Body of pancreas (tissue), 4 donors: ENCODE data around the gene CDC42SE2. TPM values are rescaled to one million over a fixed set of nuclear protein-coding genes. Genes with fewer than 3 reads are reported as not detected.
A peak's percentile ranks its signal among the peaks of the same experiment; 100 is the strongest.
"Not testable (repeated sequence)": the region's sequence is repeated elsewhere in the genome, so short reads cannot be mapped to it uniquely, and the experiment has no call there.

Experiments
- ATAC-seq: fragments of 150-250 bp; one replicate; pipeline ENCODE4 v1.9.1; 2016
- DNase-seq, 4 donors: peaks; one replicate each; pipeline ENCODE4 v3.0.0-alpha.2; 2019
- H3K27ac ChIP-seq, 4 donors: fragments of 200-600 bp; sonication (generic); 1 replicate in 3 of 4; 2 replicates in 1 of 4; pipeline versions ENCODE4 v1.5.1 to v1.6.1; 2016 to 2019; ENCODE audit warnings: mild to moderate bottlenecking in 1 of 4, mixed read lengths in 1 of 4, moderate library complexity in 1 of 4
- H3K27me3 ChIP-seq, 2 donors: fragments of 200-600 bp; sonication (generic); one replicate each; pipeline ENCODE4 v1.6.0; 2016; ENCODE audit warnings: mild to moderate bottlenecking in 1 of 2
- H3K36me3 ChIP-seq, 2 donors: fragments of 200-600 bp; sonication (generic); replicated peaks in 1 of 2; 2 replicates each; pipeline ENCODE4 v1.5.1; 2016; ENCODE audit warnings: low read depth in 2 of 2; ENCODE audit not compliant: insufficient read depth in 1 of 2
- H3K4me1 ChIP-seq: fragments of 200-600 bp; sonication (generic); one replicate; pipeline ENCODE4 v1.6.0; 2016
- H3K4me3 ChIP-seq, 2 donors: fragments of 200-600 bp; sonication (generic); 1 replicate in 1 of 2; 2 replicates in 1 of 2; pipeline ENCODE4 v1.5.1; 2016 to 2019
- H3K9me3 ChIP-seq, 3 donors: fragments of 200-600 bp; sonication (generic); 1 replicate in 2 of 3; 2 replicates in 1 of 3; pipeline ENCODE4 v1.5.1; 2016
- POLR2A ChIP-seq, 3 donors: fragments of 450-650 bp; IDR thresholded peaks; one replicate each; pipeline ENCODE4 v1.6.1; 2016; ENCODE audit warnings: antibody characterized with exemption in 3 of 3, mild to moderate bottlenecking in 2 of 3
- WGBS, 2 donors: methylation state at CpG; one replicate each; pipeline ENCODE4 v1.1.5; 2017; 5-methylcytosine and 5-hydroxymethylcytosine counted together
- intact Hi-C: fragments of 100-400 bp; cut with DNase I; formaldehyde crosslinking; loops from one replicate; pipeline ENCODE4 v1.15.1; 2023
- total RNA-seq, 2 donors: library from RNA; depleted of rRNA; stranded (reverse); fragments of >200 nt; gene quantifications; one replicate each; pipeline ENCODE4 v1.1.0, GENCODE V29; 2016
- TF ChIP-seq, protein P1 (sequence below), 7 experiments: fragments of 450-650 bp in 4 of 7; fragments of 200-600 bp in 3 of 7; sonication (generic) in 3 of 7; IDR thresholded peaks; one replicate each; pipeline ENCODE4 v1.5.1; 2016 to 2019; ENCODE audit warnings: antibody characterized with exemption in 7 of 7

The CDC42SE2 gene
- total RNA-seq, 2 donors from 2014 or later: 23.4 to 33.5 TPM

DNA sequence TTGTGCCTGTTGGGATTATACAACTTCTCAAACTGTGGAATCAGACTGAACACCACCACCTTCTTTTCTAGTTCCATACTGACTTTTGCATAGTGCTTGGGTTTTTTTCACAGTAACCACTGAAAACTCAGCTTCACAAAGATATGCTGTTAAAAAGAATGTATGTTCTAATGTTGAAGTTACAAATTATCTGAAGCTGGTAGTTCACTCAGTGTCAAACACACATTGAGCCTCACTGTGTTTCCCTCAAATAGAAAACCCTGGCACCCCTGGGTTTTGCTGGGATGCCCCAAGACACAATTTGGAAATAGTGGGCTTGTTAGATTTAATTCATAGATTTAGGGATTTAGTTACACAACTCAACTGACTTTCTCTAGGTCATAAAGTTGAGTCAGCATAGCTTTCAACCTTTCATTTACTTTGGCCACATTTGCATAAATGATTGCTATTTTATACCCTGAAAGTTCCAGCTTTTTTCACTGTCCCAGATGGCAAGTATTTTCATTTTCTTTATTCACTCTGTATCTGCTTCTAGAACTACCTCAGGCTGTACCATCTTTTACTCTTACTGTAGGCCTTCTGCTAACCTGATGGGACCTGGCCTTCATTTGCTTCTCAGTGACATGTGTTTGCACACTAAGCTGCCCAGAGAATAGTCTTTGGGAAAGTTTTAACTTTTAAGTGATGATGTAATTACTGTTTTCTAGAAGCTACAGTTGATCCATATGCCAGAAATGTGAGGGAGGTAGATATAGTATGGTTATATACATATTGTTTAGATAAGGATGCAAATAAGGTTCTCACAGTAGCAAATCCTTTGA, 115.1 kb downstream of the CDC42SE2 start:
- no peak overlapping the region for H3K4me3 ChIP-seq
- H3K36me3 ChIP-seq: no peaks in the 10 kb centered on the region
- no peak for DNase-seq
- peak overlapping the region in 3 of 4 donors; percentile 51 to 88 (median 69) for H3K27ac ChIP-seq
- intact Hi-C loops: no loop called here
- no peak for TF ChIP-seq POLR2A (IDR thresholded peaks at IDR 0.05)
- TF ChIP-seq, protein P1, sequence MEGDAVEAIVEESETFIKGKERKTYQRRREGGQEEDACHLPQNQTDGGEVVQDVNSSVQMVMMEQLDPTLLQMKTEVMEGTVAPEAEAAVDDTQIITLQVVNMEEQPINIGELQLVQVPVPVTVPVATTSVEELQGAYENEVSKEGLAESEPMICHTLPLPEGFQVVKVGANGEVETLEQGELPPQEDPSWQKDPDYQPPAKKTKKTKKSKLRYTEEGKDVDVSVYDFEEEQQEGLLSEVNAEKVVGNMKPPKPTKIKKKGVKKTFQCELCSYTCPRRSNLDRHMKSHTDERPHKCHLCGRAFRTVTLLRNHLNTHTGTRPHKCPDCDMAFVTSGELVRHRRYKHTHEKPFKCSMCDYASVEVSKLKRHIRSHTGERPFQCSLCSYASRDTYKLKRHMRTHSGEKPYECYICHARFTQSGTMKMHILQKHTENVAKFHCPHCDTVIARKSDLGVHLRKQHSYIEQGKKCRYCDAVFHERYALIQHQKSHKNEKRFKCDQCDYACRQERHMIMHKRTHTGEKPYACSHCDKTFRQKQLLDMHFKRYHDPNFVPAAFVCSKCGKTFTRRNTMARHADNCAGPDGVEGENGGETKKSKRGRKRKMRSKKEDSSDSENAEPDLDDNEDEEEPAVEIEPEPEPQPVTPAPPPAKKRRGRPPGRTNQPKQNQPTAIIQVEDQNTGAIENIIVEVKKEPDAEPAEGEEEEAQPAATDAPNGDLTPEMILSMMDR (IDR thresholded peaks at IDR 0.05): no peak
- no peaks in the 10 kb centered on the region for H3K9me3 ChIP-seq
- no peak for ATAC-seq
- peaks cover 41% of the 10 kb centered on the region for H3K4me1 ChIP-seq
- no peaks in the 10 kb centered on the region for H3K27me3 ChIP-seq

DNA sequence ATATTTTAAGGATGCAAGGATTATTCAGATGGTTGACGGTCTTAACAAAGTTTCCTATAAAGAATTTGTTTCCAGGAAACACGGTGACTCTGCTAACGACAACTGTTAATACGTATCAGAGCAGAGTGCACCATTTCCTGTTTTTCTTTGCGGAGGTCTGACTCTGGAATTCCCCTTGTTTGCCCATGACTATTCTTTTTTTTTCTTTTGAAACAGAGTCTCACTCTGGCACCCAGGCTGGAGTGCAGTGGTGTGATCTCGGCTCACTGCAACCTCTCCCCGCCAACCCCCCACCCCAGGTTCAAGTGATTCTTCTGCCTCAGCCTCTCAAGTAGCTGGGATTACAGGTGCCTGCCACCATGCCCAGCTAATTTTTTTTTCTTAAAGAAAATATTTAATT, 115.9 kb downstream of the CDC42SE2 start:
- H3K4me3 ChIP-seq: no peak overlapping the region
- H3K4me1 ChIP-seq: peaks cover 41% of the 10 kb centered on the region
- peak overlapping the region in 3 of 4 donors; percentile 51 to 88 (median 69) for H3K27ac ChIP-seq
- WGBS, 2 donors: 60 to 64% methylated on average over 7 of the region's 7 CpGs
- no peaks in the 10 kb centered on the region for H3K36me3 ChIP-seq
- intact Hi-C loops: no loop called here
- ATAC-seq (peak; percentile 84), DNase-seq (peak in 3 of 4 donors; percentile 14 to 62 (median 15))
- H3K27me3 ChIP-seq: no peaks in the 10 kb centered on the region
- no peaks in the 10 kb centered on the region for H3K9me3 ChIP-seq
- TF ChIP-seq POLR2A (IDR thresholded peaks at IDR 0.05): peak in 2 of 3 donors; percentile 59 to 71
- TF ChIP-seq, protein P1 (IDR thresholded peaks at IDR 0.05): no peak

DNA sequence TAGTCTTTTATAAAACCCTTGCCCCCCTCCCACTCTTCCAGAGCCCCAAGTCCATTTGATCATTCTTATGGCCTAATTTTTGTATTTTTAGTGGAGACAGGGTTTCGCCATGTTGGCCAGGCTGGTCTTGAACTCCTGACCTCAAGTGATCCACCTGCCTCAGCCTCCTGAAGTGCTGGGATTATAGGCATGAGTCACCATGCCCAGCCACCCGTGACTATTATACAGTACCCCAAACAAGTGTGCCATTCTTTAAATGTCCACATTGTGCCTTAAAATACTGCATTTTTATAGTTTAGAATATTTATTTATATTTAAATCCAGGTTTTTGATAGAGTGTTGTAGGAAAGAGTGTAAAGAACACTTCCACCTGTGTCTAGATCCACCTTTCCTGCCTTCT, 116.4 kb downstream of the CDC42SE2 start:
- peaks cover 41% of the 10 kb centered on the region for H3K4me1 ChIP-seq
- H3K27ac ChIP-seq: peak overlapping the region in 3 of 4 donors; percentile 51 to 88 (median 69)
- H3K9me3 ChIP-seq, H3K27me3 ChIP-seq, intact Hi-C loops, H3K36me3 ChIP-seq, H3K4me3 ChIP-seq, ATAC-seq, DNase-seq: not testable (repeated sequence)
- WGBS, 2 donors: 83 to 93% methylated on average over 2 of the region's 2 CpGs

DNA sequence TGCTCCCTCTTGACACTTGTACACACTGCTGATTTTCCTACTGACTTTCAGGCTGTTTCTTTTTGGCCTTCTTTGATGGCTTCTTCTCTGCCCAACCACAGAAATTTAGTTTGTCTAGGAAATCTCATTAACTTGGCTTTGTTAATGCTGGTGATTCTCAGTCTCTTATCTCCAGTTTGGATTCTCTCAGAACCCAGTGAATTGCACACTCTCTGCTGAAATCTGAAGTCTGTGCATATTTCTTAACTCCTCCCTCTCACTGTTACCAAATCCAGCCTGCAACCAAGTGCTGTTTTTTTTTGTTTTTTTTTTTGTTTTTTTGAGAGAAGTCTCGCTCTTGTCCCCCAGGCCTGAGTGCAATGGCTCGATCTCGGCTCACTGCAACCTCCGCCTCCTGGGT, 117.2 kb downstream of the CDC42SE2 start:
- Histone ChIP-seq H3K36me3 (peaks cover 0 to 2% of the 10 kb centered on the region in 2 donors), H3K27me3 (no peaks in the 10 kb centered on the region), H3K4me3 (no peak overlapping the region), H3K27ac (peak overlapping the region in 2 of 4 donors; percentile 69 to 88), H3K4me1 (peaks cover 37% of the 10 kb centered on the region), H3K9me3 (no peaks in the 10 kb centered on the region)
- intact Hi-C loops: no loop called here
- DNase-seq: no peak
- ATAC-seq: no peak
- TF ChIP-seq POLR2A (IDR thresholded peaks at IDR 0.05): no peak
- TF ChIP-seq, protein P1 (IDR thresholded peaks at IDR 0.05): no peak
- WGBS, 2 donors: 92 to 100% methylated on average over 4 of the region's 4 CpGs

DNA sequence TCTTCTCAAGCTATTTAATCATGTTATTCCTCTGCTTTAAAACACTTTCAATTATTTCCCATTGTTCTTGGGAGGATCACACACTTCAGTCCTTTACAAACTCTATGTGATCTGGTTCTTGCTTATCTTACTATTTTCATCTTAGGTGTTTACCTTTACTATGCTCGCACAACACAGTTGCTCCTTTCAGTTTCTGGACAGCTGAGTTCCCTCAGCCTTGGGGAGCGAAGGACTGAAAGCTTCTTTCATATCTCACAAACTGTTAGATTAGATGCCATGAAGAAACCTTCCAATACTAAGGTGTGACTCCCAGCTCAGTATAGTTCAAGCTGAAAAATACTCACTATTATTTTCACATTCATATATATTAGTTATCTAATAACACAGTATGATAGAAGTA, 117.9 kb downstream of the CDC42SE2 start:
- DNase-seq: no peak
- TF ChIP-seq, protein P1 (IDR thresholded peaks at IDR 0.05): no peak
- TF ChIP-seq POLR2A (IDR thresholded peaks at IDR 0.05): no peak
- 38 to 41% methylated on average over 2 of the region's 2 CpGs for WGBS, 2 donors
- Histone ChIP-seq H3K4me3 (no peak overlapping the region), H3K36me3 (peaks cover 0 to 2% of the 10 kb centered on the region in 2 donors), H3K27me3 (no peaks in the 10 kb centered on the region), H3K4me1 (peaks cover 37% of the 10 kb centered on the region), H3K9me3 (no peaks in the 10 kb centered on the region), H3K27ac (peak overlapping the region in 1 of 4 donors; percentile 1)
- intact Hi-C loops: no loop called here
- ATAC-seq: no peak
